ENCODE measurements around the gene TTC28.

The TTC28 gene

DNA sequence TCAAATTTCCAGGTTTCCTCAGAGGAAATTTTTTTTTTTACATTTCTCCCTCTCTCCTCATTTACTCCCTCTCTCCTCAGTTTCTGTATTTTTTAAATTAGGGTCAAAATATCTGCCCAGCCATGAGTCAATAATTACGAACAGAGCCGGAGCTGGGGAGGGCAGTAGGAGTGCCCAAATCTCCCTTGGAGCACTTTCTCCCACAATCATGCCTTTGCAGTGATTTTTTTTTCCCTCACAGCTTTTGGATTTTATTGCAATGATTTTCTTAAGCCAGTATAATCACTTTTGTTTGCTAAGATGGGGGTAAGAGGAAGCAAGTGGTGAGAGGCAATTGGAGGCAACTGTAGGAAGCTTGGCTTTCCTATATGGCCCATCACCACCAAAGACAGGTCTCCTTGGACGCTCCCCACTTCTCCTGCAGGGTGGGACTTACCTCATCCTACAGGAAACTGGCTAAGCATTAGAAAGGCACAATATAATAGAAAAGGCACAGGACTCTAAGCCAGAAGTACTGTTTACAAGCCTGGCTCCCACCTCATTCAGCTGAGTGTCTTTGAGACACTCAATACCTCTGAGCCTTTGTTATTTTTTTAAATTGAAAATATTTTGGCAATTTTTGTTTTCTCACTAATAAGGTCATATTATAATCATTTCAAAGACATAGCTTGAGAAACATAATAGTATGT is 568.0 kb downstream of the TTC28 start:
- no peak for TF ChIP-seq CTCF (IDR thresholded peaks at IDR 0.05; ENCODE audit: extremely low read depth, missing control alignments)
- DNase-seq (ENCODE audit: low spot score): no peak

- no peak for DNase-seq (ENCODE audit: low spot score)
- no peak for TF ChIP-seq CTCF (IDR thresholded peaks at IDR 0.05; ENCODE audit: extremely low read depth, missing control alignments)
These were observed 570.8 kb downstream of the TTC28 start for GRCh38 chr22:28108851-28109250.

- TF ChIP-seq CTCF (IDR thresholded peaks at IDR 0.05; ENCODE audit: extremely low read depth, missing control alignments): no peak
- DNase-seq (ENCODE audit: low spot score): no peak
These were observed 573.0 kb downstream of the TTC28 start for GRCh38 chr22:28106617-28107016.

DNA sequence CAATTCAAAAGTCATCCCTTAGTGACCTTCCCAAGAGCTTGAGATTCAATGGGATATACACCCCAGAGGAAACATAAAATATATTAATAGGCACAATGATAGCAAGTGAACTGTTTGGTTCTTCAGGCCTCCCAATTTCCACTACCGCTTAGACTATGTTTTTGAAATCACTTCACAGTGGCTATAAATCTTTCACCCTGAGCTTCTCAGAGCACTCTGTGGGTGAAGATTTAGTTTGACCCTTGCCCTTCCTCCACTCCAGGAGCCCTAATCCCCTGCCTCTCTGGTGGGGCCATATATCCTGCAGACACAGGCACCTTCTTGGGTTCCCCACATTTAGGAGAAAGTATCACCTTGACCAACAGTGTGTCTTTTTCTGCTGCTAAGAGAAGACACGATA is 573.7 kb downstream of the TTC28 start:
- no peak for TF ChIP-seq CTCF (IDR thresholded peaks at IDR 0.05; ENCODE audit: extremely low read depth, missing control alignments)
- no peak for DNase-seq (ENCODE audit: low spot score)

DNA sequence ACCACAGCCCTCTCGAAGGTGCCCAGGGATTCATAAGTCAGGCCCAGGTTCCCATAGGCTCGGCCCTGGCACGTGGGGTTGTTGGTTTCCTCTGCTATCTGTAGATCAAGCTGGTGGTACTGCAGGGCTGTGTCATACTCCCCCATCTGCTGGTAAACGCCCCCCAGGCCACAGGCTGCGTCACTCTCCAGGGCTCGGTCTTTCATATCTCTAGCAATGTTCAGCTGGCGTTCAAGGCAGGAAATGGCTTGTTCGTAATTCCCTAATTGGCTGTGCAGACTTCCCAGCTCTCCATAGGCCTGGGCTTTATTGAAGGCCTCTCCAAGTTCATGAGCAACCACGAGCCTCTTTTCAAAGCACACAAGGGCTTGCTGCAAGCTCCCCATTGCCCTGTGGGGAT is 574.2 kb downstream of the TTC28 start:
- TF ChIP-seq CTCF (IDR thresholded peaks at IDR 0.05; ENCODE audit: extremely low read depth, missing control alignments): no peak
- no peak for DNase-seq (ENCODE audit: low spot score)

GRCh38 chr22:28103596-28103995 is 576.0 kb downstream of the TTC28 start:
- no peak for DNase-seq (ENCODE audit: low spot score)
- TF ChIP-seq CTCF (IDR thresholded peaks at IDR 0.05; ENCODE audit: extremely low read depth, missing control alignments): no peak

GRCh38 chr22:28102151-28102812 is 577.4 kb downstream of the TTC28 start:
- TF ChIP-seq CTCF (IDR thresholded peaks at IDR 0.05; ENCODE audit: extremely low read depth, missing control alignments): no peak
- DNase-seq (ENCODE audit: low spot score): no peak

Data from GM20000 (cell line).